Measurements from ENCODE around the gene PAX5.
A peak's percentile ranks its signal among the peaks of the same experiment; 100 is the strongest.

The PAX5 gene

GRCh38 chr9:36987409-36987808, 46.7 kb downstream of the PAX5 start:
- H3K4me3 ChIP-seq (ENCODE audit: low read depth, low read length) = no peak overlapping the region

GRCh38 chr9:36986468-36987408, 47.3 kb downstream of the PAX5 start:
- DNase-seq (ENCODE audit: low read depth) = no peak
- H3K4me3 ChIP-seq (ENCODE audit: low read depth, low read length) = no peak overlapping the region
- no peak for TF ChIP-seq CTCF (IDR thresholded peaks at IDR 0.05; ENCODE audit: insufficient read depth, low read depth, low read length, missing control alignments)

More at GRCh38 chr9:36987409-36987808, 46.7 kb downstream of the PAX5 start:
- TF ChIP-seq CTCF (IDR thresholded peaks at IDR 0.05; ENCODE audit: insufficient read depth, low read depth, low read length, missing control alignments) = no peak
- no peak for DNase-seq (ENCODE audit: low read depth)

- no peak for DNase-seq (ENCODE audit: low read depth)
- TF ChIP-seq CTCF (IDR thresholded peaks at IDR 0.05; ENCODE audit: insufficient read depth, low read depth, low read length, missing control alignments) = no peak
- no peak overlapping the region for H3K4me3 ChIP-seq (ENCODE audit: low read depth, low read length)
These were observed 48.1 kb downstream of the PAX5 start for GRCh38 chr9:36985769-36986467.

- DNase-seq (ENCODE audit: low read depth) = no peak
- H3K4me3 ChIP-seq (ENCODE audit: low read depth, low read length) = no peak overlapping the region
- TF ChIP-seq CTCF (IDR thresholded peaks at IDR 0.05; ENCODE audit: insufficient read depth, low read depth, low read length, missing control alignments) = no peak
These were observed 48.9 kb downstream of the PAX5 start for GRCh38 chr9:36985061-36985768.

GRCh38 chr9:36980148-36980974, 53.7 kb downstream of the PAX5 start:
- peak; percentile 42 for DNase-seq (ENCODE audit: low read depth)
- no peak overlapping the region for H3K4me3 ChIP-seq (ENCODE audit: low read depth, low read length)
- TF ChIP-seq CTCF (IDR thresholded peaks at IDR 0.05; ENCODE audit: insufficient read depth, low read depth, low read length, missing control alignments) = peak; percentile 22
